Eye (tissue), 1 donor: ENCODE measurements around the gene TSPAN3.

ENCODE experiments used
- DNase-seq: peaks from one replicate; pipeline ENCODE4 v3.0.0-alpha.2; 2015

Gene TSPAN3

GRCh38 chr15:77070495-77071304, at the start of gene TSPAN3:
Gene TSPAN3 (minus strand): TSS chr15:77071109. CDS start chr15:77070954, 155 bp downstream.
- DNase-seq: peak; percentile 98

DNA sequence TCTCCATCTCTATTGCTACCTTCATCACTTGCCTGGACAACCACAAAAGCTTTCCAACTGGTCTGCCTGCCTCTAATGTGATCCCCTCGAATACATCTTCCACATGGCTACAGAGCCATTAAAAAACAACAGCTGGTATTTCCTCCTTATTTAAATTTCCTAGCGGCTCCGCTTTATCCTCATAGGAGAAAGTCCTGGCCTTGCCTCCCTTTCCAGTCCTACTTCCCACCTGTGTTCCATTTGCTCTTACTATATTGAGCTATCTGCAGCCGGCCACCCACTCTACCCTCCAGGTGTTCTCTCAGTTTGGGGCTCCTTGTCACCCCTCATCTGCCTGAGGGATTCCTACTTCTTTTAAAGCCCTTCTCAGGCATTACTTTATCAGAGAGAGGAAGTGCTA, 49.7 kb upstream of the TSPAN3 start:
- no peak for DNase-seq

DNA sequence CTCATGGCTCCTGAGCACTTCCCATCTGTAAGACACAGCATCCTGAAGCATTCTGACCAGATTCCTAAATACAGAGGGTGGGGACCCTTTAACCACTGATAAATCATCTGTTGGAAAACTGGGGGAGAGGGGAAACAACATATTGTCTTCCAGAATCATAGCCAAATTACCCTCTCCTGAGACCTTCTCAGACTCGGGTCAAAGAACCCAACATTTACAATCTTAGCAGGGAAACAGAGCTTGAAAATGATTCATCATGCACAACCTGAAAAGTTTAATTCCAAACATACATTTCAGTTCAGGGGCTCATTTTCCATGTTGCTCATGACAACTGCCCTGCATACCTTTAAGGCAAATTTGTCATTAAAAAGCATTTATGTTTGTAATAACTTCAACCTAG, 48.5 kb upstream of the TSPAN3 start:
- no peak for DNase-seq

GRCh38 chr15:77118882-77119321, 48.0 kb upstream of the TSPAN3 start:
- peak; percentile 88 for DNase-seq

GRCh38 chr15:77115179-77115578, 44.3 kb upstream of the TSPAN3 start:
- no peak for DNase-seq

- no peak for DNase-seq
Observed at GRCh38 chr15:77112838-77113504, 42.1 kb upstream of the TSPAN3 start.

GRCh38 chr15:77111789-77112188, 40.9 kb upstream of the TSPAN3 start:
- no peak for DNase-seq

GRCh38 chr15:77107531-77108355, 36.8 kb upstream of the TSPAN3 start:
- peak; percentile 87 for DNase-seq

- DNase-seq: peak; percentile 43
Observed at GRCh38 chr15:77107068-77107467, 36.2 kb upstream of the TSPAN3 start.

- DNase-seq: no peak
Observed at GRCh38 chr15:77104155-77104554, 33.2 kb upstream of the TSPAN3 start.

GRCh38 chr15:77099741-77100463, 29.0 kb upstream of the TSPAN3 start:
- DNase-seq: no peak

- DNase-seq: no peak
Observed at GRCh38 chr15:77098572-77098971, 27.7 kb upstream of the TSPAN3 start.

DNA sequence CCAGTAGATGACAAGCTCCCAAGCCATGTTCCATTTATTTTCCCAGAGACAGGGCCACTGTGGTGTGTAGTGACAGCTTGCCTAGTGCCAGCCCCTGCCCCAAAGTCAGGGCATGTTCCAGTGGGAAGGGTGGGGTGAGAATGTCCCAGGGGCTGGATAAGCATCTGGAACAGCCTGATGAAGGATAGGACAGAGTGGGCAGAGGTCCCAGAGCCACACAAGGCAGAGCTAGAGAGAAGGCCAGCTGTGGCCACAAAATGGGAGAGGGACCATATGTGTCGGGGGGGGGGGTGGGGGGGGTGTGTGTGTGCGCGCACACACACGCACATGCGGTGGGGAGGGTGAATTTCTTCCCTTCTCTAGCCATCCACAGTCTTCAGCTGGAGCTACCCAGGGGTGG, 27.0 kb upstream of the TSPAN3 start:
- DNase-seq: no peak

GRCh38 chr15:77097248-77097721, 26.4 kb upstream of the TSPAN3 start:
- peak; percentile 86 for DNase-seq

- DNase-seq: no peak
Observed at GRCh38 chr15:77096541-77096940, 25.6 kb upstream of the TSPAN3 start.

- peak; percentile 32 for DNase-seq
Observed at GRCh38 chr15:77096138-77096537, 25.2 kb upstream of the TSPAN3 start.

- DNase-seq: no peak
Observed at GRCh38 chr15:77094397-77095030, 23.6 kb upstream of the TSPAN3 start.

DNA sequence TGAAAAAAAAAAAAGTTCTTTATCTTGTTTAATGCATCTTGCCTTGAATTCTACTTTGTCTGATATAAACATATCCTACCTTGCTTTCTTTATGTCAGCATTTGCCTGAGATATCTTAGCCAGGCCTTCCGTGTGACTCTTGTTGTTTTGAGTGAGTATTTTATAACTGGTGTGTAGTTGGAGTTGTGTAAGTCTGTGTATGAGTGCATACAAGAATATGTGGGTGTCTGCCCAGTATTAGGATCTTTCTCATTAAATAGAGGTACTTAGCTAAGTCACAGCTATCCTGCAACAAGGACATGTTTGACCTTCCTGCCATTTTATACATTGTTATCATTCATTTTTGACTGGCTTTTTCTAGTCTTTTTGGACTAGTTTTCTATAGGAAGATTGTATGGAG, 22.5 kb upstream of the TSPAN3 start:
- DNase-seq: no peak

DNA sequence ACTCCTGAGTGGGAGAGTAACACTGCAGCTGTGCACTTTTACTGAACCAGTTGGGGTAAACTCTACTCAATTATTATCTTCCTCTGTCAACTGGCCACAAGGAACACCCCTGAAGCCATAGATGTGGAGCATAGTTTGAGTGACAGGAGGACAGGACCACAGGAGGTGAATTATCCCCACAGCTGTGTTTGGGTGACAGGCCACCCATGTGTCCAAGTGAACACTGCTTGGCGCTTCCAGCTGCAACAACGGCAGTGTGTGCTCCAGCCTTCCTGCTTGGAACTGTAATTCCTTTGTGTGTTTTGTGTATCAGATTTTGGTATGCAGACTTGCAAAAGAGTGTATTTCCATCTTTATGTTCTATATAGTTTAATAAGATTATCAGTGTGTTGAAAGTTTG, 20.2 kb upstream of the TSPAN3 start:
- DNase-seq: no peak

DNA sequence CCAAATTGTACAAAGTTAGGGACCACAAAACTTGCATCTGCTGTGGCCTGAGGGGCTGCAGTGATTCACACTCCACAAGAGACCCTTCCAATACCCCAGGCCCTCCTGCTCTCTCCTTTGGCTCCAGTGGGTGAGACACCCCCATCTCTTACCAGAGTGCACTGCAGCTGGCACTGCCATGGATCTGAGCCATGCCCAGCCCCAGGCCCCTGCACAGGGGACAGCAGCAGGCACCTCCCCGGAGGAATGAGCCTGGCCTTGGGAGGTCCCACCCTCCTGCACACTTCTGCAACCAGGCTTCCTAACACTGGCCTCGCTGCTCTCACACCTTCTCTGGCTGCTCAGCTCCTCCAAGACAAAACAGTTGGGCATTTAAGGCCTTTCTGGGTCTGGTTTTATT, 16.3 kb upstream of the TSPAN3 start:
- DNase-seq: no peak

DNA sequence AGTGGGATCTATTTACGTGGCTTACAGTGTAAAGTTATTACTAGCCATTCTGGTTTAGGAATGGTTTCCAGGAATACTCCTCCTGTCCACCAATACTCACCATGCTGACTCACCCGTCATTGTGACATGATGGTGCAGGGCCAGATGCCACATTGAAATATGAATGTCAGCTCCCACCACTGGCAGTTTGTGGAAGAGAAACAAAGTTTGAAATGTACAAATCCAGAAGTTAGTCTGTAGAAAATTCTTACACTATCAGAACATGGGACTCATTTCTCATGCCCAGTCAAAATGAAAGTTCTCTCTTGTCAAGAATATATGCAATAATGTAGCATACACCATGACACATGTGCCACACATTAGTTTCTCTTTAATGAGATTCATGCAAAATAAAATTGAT, 14.4 kb upstream of the TSPAN3 start:
- no peak for DNase-seq

- no peak for DNase-seq
Observed at GRCh38 chr15:77084436-77084835, 13.5 kb upstream of the TSPAN3 start.
